Stomach (tissue), 4 donors: Measurements from ENCODE around the gene AAMDC.
"Not testable (repeated sequence)": the region's sequence is repeated elsewhere in the genome, so short reads cannot be mapped to it uniquely, and the experiment has no call there.

Experiments used
- CTCF ChIP-seq, 7 experiments: fragments of 450-650 bp in 4 of 7; fragments of 200-600 bp in 3 of 7; sonication (generic) in 3 of 7; IDR thresholded peaks; one replicate each; pipeline ENCODE4 v1.5.1; 2016 to 2019; ENCODE audit warnings: antibody characterized with exemption in 7 of 7, control low read depth in 2 of 7, mild to moderate bottlenecking in 1 of 7
- POLR2A ChIP-seq, 4 donors: fragments of 450-650 bp; IDR thresholded peaks; one replicate each; pipeline ENCODE4 v1.6.1; 2016; ENCODE audit warnings: antibody characterized with exemption in 4 of 4, control low read depth in 2 of 4, mild to moderate bottlenecking in 1 of 4, moderate library complexity in 1 of 4

GRCh38 chr11:77890619-77891056 lies 69.7 kb downstream of the AAMDC start:
- TF ChIP-seq CTCF, POLR2A (IDR thresholded peaks at IDR 0.05): not testable (repeated sequence)
